Tibial artery (tissue), 4 donors: ENCODE measurements around the gene BTBD9.

ENCODE experiments used
- DNase-seq, 2 donors: peaks; one replicate each; pipeline ENCODE4 v3.0.0-alpha.2; 2019
- H3K27ac ChIP-seq, 2 donors: fragments of 200-600 bp; sonication (generic) in 1 of 2; 1 replicate in 1 of 2; 2 replicates in 1 of 2; pipeline ENCODE4 v1.5.1; 2018 to 2019; ENCODE audit warnings: mild to moderate bottlenecking in 1 of 2
- H3K27me3 ChIP-seq, 2 donors: fragments of 200-600 bp; sonication (generic) in 1 of 2; one replicate each; pipeline versions ENCODE4 v1.5.1 to v1.6.0; 2016 to 2019
- H3K36me3 ChIP-seq, 3 donors: fragments of 200-600 bp; sonication (generic) in 2 of 3; one replicate each; pipeline ENCODE4 v1.5.1; 2016 to 2019; ENCODE audit warnings: mild to moderate bottlenecking in 2 of 3
- H3K4me1 ChIP-seq, 4 donors: fragments of 200-600 bp; sonication (generic) in 2 of 4; 1 replicate in 3 of 4; 2 replicates in 1 of 4; pipeline ENCODE4 v1.5.1; 2016 to 2019
- H3K4me3 ChIP-seq, 2 donors: fragments of 200-600 bp; sonication (generic) in 1 of 2; 1 replicate in 1 of 2; 2 replicates in 1 of 2; pipeline ENCODE4 v1.5.1; 2018 to 2019; ENCODE audit warnings: mild to moderate bottlenecking in 2 of 2
- H3K9me3 ChIP-seq, 3 donors: fragments of 200-600 bp; sonication (generic) in 1 of 3; one replicate each; pipeline ENCODE4 v1.5.1; 2016 to 2019
- CTCF ChIP-seq, 2 experiments: fragments of 200-600 bp in 1 of 2; fragments of 450-650 bp in 1 of 2; IDR thresholded peaks; one replicate each; pipeline ENCODE4 v1.5.1; 2017 to 2019; ENCODE audit warnings: antibody characterized with exemption in 2 of 2, mild to moderate bottlenecking in 1 of 2, moderate library complexity in 1 of 2
- intact Hi-C: fragments of 100-400 bp; cut with DNase I; formaldehyde crosslinking; loops from one replicate; pipeline ENCODE4 v1.15.0; 2023; ENCODE audit warnings: low total_unique reads

Gene BTBD9

DNA sequence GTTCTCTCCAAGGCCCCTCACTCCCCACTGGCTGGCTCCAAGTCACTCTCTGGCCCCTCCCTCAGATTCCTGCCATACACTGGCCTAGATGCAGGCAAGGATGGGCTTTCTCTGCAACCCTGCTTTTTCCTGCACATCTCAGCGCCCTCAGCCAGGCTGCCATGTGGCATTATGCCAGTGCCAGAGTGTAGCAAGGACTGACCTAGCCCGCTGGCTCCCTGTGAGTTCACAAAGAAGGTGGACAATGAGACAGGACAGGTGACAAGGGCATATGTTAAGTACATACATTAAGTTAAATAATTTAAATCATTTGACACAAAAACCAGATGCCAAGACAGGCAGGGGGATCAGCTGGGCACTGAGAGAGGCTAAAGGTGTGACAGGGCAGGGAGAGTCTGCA is 425.6 kb downstream of the BTBD9 start:
- no peaks in the 10 kb centered on the region for H3K27me3 ChIP-seq
- H3K27ac ChIP-seq: peak overlapping the region; percentile 67 to 74
- no peaks in the 10 kb centered on the region for H3K9me3 ChIP-seq
- intact Hi-C loops: no loop called here
- H3K4me1 ChIP-seq: peaks cover 0 to 44% (median 36%) of the 10 kb centered on the region in 4 donors
- TF ChIP-seq CTCF (IDR thresholded peaks at IDR 0.05): no peak
- H3K36me3 ChIP-seq: no peaks in the 10 kb centered on the region
- no peak overlapping the region for H3K4me3 ChIP-seq
- no peak for DNase-seq

DNA sequence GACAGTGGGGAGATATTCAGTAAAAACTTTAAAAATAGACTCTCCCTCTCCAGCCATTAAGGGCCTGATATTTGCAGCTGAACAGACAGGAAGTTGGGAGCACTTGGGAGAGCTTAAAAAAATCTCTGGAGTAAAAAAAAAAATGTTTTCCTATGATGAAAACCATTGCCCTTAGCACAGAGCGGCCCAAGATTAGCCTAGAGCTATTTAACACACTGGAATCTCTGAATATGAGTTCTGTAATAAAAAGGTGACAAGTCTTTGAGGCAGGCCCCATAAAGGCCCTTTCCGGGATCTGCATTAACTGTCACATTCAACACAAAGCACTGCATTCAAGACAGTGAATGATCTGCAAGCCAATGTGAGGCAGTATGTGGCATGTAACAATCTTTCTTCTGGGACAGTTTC is 426.5 kb downstream of the BTBD9 start:
- TF ChIP-seq CTCF (IDR thresholded peaks at IDR 0.05): no peak
- H3K4me1 ChIP-seq: peaks cover 0 to 44% (median 36%) of the 10 kb centered on the region in 4 donors
- H3K9me3 ChIP-seq: no peaks in the 10 kb centered on the region
- H3K36me3 ChIP-seq: no peaks in the 10 kb centered on the region
- DNase-seq: no peak
- intact Hi-C loops: no loop called here
- peak overlapping the region in 1 of 2 donors; percentile 2 for H3K4me3 ChIP-seq
- peak overlapping the region; percentile 67 to 74 for H3K27ac ChIP-seq
- no peaks in the 10 kb centered on the region for H3K27me3 ChIP-seq

- Histone ChIP-seq H3K4me1 (peaks cover 0 to 44% (median 36%) of the 10 kb centered on the region in 4 donors), H3K9me3 (no peaks in the 10 kb centered on the region), H3K36me3 (no peaks in the 10 kb centered on the region), H3K27me3 (no peaks in the 10 kb centered on the region), H3K4me3 (peak overlapping the region in 1 of 2 donors; percentile 2), H3K27ac (peak overlapping the region; percentile 67 to 74)
- TF ChIP-seq CTCF (IDR thresholded peaks at IDR 0.05): no peak
- intact Hi-C loops: no loop called here
- DNase-seq: no peak
Observed at GRCh38 chr6:38212579-38212978, 427.1 kb downstream of the BTBD9 start.

DNA sequence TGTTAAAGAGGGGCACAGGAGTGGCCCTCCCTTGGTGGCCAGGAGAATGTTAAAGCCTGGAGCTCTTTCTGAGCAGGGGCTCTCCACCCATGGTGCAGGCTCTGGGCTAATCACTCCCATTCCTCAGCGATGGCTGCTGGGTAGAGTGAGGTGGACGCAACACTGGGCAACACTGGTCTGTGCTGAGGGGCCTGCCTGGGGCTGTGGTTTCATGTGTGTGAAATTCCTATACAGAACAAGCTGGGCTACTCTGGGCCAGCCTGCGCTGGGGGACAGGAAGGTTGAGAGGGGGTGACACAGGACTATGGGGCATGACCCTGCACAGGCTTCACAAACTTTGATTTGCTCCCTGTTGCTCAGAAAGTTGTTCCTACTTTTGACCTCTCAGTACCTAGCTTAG is 427.6 kb downstream of the BTBD9 start:
- Histone ChIP-seq H3K4me1 (peaks cover 0 to 44% (median 36%) of the 10 kb centered on the region in 4 donors), H3K27ac (peak overlapping the region; percentile 67 to 74), H3K27me3 (no peaks in the 10 kb centered on the region), H3K4me3 (no peak overlapping the region), H3K9me3 (no peaks in the 10 kb centered on the region), H3K36me3 (no peaks in the 10 kb centered on the region)
- no peak for TF ChIP-seq CTCF (IDR thresholded peaks at IDR 0.05)
- intact Hi-C loops: no loop called here
- no peak for DNase-seq

GRCh38 chr6:38209371-38210260 is 430.1 kb downstream of the BTBD9 start:
- Histone ChIP-seq H3K27me3 (no peaks in the 10 kb centered on the region), H3K9me3 (no peaks in the 10 kb centered on the region), H3K36me3 (no peaks in the 10 kb centered on the region), H3K27ac (no peak overlapping the region), H3K4me3 (no peak overlapping the region), H3K4me1 (peaks cover 0 to 33% (median 30%) of the 10 kb centered on the region in 4 donors)
- no peak for TF ChIP-seq CTCF (IDR thresholded peaks at IDR 0.05)
- intact Hi-C loops: loop anchor here (10.0 kb wide), 1 partner anchor 465 kb away; no protein-coding TSS in a partner anchor
- no peak for DNase-seq
